AG09309 (cell line): ENCODE measurements around the gene ZFTA.
A peak's percentile ranks its signal among the peaks of the same experiment; 100 is the strongest.

Source experiments
- DNase-seq: peaks from one replicate; pipeline ENCODE4 v3.0.0-alpha.2; 2010; ENCODE audit warnings: low read depth
- H3K4me3 ChIP-seq: 2 replicates; pipeline ENCODE4 v1.5.1; 2011; ENCODE audit warnings: mild to moderate bottlenecking, low read depth, low read length, moderate library complexity; ENCODE audit not compliant: control insufficient read depth
- CTCF ChIP-seq: IDR thresholded peaks from 2 replicates; pipeline ENCODE4 v1.5.1; 2011; ENCODE audit warnings: mild to moderate bottlenecking, low read depth, low read length, inconsistent platforms; ENCODE audit not compliant: insufficient read depth, control insufficient read depth; ENCODE audit errors: missing control alignments

Gene ZFTA

GRCh38 chr11:63767565-63768236 lies 874 bp downstream of the ZFTA start:
- TF ChIP-seq CTCF: no peak
- DNase-seq: no peak
- peak overlapping the region; percentile 92 for H3K4me3 ChIP-seq

- peak overlapping the region; percentile 92 for H3K4me3 ChIP-seq
- DNase-seq: no peak
- TF ChIP-seq CTCF: no peak
Observed at GRCh38 chr11:63767267-63767564, 1.4 kb downstream of the ZFTA start.

GRCh38 chr11:63766531-63767235 lies 1.9 kb downstream of the ZFTA start:
- no peak for DNase-seq
- H3K4me3 ChIP-seq: peak overlapping the region; percentile 92
- TF ChIP-seq CTCF: no peak

GRCh38 chr11:63765688-63766241 lies 2.8 kb downstream of the ZFTA start:
- H3K4me3 ChIP-seq: no peak overlapping the region
- TF ChIP-seq CTCF: no peak
- no peak for DNase-seq

GRCh38 chr11:63764679-63765647 lies 3.6 kb downstream of the ZFTA start:
- no peak overlapping the region for H3K4me3 ChIP-seq
- DNase-seq: no peak
- TF ChIP-seq CTCF: no peak

- no peak overlapping the region for H3K4me3 ChIP-seq
- TF ChIP-seq CTCF: no peak
- DNase-seq: no peak
Observed at GRCh38 chr11:63764340-63764678, 4.3 kb downstream of the ZFTA start.
